Measurements from ENCODE around the gene AHCYL2. TPM values are rescaled to one million over a fixed set of nuclear protein-coding genes. Genes with fewer than 3 reads are reported as not detected.
"Not testable (repeated sequence)": the region's sequence is repeated elsewhere in the genome, so short reads cannot be mapped to it uniquely, and the experiment has no call there.

The AHCYL2 gene
- total RNA-seq, 4 donors from 2014 or later, result 33.5 to 61.2 (median 41.7) TPM

DNA sequence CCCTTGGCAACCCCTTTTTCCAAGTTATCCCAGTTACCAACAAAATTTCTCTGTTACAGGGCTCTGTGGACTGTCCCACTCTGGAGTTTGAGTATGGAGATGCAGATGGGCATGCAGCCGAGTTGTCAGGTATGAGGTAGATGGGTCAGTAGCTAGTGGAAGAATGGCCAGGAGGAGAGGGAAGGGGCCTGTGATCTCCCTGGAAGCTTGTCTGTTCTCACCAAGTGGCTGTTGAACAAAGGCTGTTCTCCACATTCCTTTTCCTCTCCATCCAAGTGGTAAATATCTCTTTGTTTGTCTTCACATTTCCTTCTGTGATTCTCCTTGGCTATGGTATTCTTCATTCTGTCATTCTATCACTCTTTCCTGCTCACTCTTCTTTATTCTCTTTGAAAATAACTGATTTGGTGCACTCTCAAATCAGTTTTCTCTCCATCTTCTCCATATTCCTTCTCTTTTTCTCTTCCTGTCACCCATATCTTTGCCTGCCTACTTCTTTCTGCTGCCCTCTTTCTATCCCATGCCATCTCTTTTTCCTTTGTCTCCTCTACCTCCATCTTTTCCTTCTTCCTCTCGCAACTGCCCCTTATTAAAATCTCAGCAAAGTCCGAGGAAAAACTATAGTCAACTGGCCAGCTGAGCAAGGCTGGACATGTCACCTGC is 215.3 kb downstream of the AHCYL2 start:
- H3K4me3 ChIP-seq, result no peak overlapping the region

DNA sequence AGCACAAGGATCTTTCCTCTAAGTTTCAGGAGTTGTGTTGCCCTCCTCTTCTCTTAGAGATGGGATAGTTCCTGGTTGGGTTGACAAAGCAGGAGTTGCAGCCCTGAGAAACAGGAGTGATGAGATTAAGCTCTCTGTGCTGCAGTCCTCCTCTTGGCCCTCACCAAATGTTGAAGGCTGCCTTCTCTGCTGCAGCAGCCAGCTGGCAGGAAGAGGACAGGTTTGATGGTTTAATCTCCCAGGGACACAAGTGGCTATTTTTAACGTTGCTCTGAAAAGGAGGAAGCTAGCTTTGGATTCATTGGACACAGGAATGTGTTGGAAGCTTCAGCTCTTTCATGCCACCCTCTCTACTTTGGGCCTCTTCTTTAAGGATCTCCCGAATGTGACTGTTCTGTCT is 218.8 kb downstream of the AHCYL2 start:
- TF ChIP-seq POLR2AphosphoS5 (IDR thresholded peaks at IDR 0.05), result no peak
- no peak for TF ChIP-seq EP300 (IDR thresholded peaks at IDR 0.05)
- TF ChIP-seq, protein P1, sequence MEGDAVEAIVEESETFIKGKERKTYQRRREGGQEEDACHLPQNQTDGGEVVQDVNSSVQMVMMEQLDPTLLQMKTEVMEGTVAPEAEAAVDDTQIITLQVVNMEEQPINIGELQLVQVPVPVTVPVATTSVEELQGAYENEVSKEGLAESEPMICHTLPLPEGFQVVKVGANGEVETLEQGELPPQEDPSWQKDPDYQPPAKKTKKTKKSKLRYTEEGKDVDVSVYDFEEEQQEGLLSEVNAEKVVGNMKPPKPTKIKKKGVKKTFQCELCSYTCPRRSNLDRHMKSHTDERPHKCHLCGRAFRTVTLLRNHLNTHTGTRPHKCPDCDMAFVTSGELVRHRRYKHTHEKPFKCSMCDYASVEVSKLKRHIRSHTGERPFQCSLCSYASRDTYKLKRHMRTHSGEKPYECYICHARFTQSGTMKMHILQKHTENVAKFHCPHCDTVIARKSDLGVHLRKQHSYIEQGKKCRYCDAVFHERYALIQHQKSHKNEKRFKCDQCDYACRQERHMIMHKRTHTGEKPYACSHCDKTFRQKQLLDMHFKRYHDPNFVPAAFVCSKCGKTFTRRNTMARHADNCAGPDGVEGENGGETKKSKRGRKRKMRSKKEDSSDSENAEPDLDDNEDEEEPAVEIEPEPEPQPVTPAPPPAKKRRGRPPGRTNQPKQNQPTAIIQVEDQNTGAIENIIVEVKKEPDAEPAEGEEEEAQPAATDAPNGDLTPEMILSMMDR (IDR thresholded peaks at IDR 0.05), result no peak
- no peak for TF ChIP-seq POLR2A (IDR thresholded peaks at IDR 0.05)
- WGBS, result 29% methylated on average over 2 of the region's 2 CpGs
- H3K4me3 ChIP-seq, result no peak overlapping the region
- H3K9me3 ChIP-seq, result no peaks in the 10 kb centered on the region
- no peaks in the 10 kb centered on the region for H3K4me1 ChIP-seq
- no peak overlapping the region for H3K27ac ChIP-seq
- no peaks in the 10 kb centered on the region for H3K27me3 ChIP-seq
- no peaks in the 10 kb centered on the region for H3K36me3 ChIP-seq
- no peak for DNase-seq (ENCODE audit: low spot score in 2 of 2)

More for the DNA sequence above, 215.3 kb downstream of the AHCYL2 start:
- 95% methylated on average over 3 of the region's 3 CpGs for WGBS
- Histone ChIP-seq H3K27me3 (peaks cover 9% of the 10 kb centered on the region), H3K36me3 (no peaks in the 10 kb centered on the region), H3K27ac (no peak overlapping the region), H3K4me1 (peaks cover 3% of the 10 kb centered on the region), H3K9me3 (no peaks in the 10 kb centered on the region)
- TF ChIP-seq, protein P1 (IDR thresholded peaks at IDR 0.05), result no peak
- TF ChIP-seq POLR2AphosphoS5 (IDR thresholded peaks at IDR 0.05) (no peak), POLR2A (IDR thresholded peaks at IDR 0.05) (no peak), EP300 (IDR thresholded peaks at IDR 0.05) (no peak)
- DNase-seq (ENCODE audit: low spot score in 2 of 2), result no peak

DNA sequence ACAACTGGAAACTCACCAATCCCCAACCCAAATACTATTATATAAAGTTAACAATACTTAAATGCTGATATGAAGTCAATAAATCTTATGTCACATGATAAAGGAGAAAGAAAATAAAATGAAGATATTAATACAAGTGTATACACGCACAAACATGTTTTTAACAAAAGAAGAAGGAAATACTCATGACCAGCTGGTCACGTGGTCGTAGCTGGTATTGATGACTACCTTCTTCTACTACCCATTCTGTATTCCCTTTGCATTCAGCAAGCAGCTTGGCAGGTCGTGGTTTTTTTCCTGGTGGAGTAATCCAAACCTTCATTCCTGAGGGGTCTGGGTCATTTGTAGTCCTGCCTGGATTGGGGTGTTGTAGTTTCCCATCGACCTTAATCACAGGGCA is 219.9 kb downstream of the AHCYL2 start:
- WGBS, result 91% methylated on average over 5 of the region's 5 CpGs
- H3K4me3 ChIP-seq; H3K27me3 ChIP-seq; H3K36me3 ChIP-seq; DNase-seq (ENCODE audit: low spot score in 2 of 2); H3K9me3 ChIP-seq; H3K27ac ChIP-seq; H3K4me1 ChIP-seq: not testable (repeated sequence)

DNA sequence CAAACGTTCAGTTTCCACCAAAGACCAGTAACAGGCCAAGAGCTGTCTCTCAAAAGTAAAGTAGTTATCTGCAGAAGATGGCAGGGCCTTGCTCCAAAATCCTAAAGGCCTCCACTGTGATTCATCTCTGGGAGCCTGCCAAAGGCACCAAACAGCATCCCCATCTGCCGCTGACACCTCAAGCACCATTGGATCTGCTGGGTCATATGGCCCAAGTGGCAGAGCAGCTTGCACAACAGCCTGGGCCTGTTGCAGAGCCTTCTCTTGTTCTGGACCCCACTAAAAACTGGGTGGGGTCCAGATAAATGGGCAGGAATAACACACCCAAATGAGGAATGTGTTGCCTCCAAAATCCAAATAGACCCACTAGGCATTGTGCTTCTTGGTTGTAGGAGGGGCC is 222.1 kb downstream of the AHCYL2 start:
- WGBS, result 43% methylated on average over 2 of the region's 2 CpGs

DNA sequence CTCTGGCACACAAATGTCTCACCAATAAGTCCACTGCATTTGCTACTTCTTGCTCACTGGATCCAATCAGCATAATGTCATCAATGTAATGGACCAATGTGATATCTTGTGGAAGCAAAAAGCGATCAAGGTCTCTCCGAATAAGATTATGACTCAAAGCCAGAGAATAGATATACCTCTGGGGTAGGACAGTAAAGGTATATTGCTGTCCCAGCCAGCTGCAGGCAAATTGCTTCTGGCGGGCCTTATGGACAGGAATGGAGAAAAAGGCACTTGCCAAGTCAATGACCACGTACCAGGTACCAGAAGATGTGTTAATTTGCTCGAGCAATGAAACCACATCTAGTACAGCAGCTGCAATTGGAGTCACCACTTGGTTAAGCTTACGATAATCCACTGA is 222.6 kb downstream of the AHCYL2 start:
- DNase-seq (ENCODE audit: low spot score in 2 of 2); H3K36me3 ChIP-seq; H3K27ac ChIP-seq; H3K9me3 ChIP-seq; H3K4me1 ChIP-seq; H3K4me3 ChIP-seq; H3K27me3 ChIP-seq: not testable (repeated sequence)
- 95% methylated on average over 6 of the region's 6 CpGs for WGBS

More for the DNA sequence above, 222.1 kb downstream of the AHCYL2 start:
- not testable (repeated sequence) for H3K36me3 ChIP-seq; H3K27ac ChIP-seq; DNase-seq (ENCODE audit: low spot score in 2 of 2); H3K9me3 ChIP-seq; H3K27me3 ChIP-seq; H3K4me3 ChIP-seq; H3K4me1 ChIP-seq

DNA sequence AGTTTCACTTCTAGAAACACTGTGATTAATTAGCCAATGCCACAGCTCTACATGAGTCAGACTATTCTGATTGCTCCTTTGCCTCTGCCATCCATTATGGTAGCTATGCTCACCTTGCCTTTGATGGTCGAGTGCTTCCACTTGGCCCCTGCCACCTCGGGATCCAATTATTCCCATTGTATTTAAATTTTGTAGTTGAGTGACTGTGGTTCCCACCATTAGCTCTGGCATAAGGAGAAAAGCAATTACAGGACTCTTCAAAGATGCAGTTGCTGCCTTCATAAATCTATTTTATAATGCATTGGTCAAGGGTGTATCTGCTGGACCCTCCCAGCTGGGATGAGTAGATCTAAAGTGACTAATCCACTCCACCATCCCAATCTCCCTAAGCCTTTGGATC is 223.8 kb downstream of the AHCYL2 start:
- H3K4me1 ChIP-seq; H3K9me3 ChIP-seq; DNase-seq (ENCODE audit: low spot score in 2 of 2); H3K27ac ChIP-seq; H3K4me3 ChIP-seq; H3K36me3 ChIP-seq; H3K27me3 ChIP-seq: not testable (repeated sequence)
- WGBS, result 90% methylated on average over 2 of the region's 2 CpGs

DNA sequence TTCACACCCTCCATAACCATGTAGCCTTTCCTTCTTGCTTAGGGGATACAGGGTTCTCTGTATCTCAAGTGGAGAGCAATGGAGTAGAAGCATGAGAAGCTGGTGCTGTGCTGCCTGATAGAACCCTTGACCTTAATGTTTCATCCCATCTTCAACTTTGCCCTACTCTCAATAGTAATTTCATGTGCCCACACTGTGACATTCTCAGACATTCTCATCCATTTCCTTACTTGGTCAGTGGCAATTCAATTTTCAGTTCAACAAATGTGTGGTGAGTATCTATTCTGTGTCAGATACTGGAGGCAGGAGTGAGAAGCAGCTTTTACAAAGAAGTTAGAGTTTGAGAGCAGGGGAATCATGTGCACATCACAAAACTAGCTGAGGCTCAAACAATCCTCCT is 225.5 kb downstream of the AHCYL2 start:
- Histone ChIP-seq H3K9me3 (no peaks in the 10 kb centered on the region), H3K36me3 (no peaks in the 10 kb centered on the region), H3K27ac (no peak overlapping the region), H3K4me1 (no peaks in the 10 kb centered on the region), H3K4me3 (no peak overlapping the region), H3K27me3 (no peaks in the 10 kb centered on the region)
- DNase-seq (ENCODE audit: low spot score in 2 of 2), result no peak
- TF ChIP-seq EP300 (IDR thresholded peaks at IDR 0.05) (no peak), POLR2A (IDR thresholded peaks at IDR 0.05) (no peak), POLR2AphosphoS5 (IDR thresholded peaks at IDR 0.05) (no peak)
- TF ChIP-seq, protein P1 (IDR thresholded peaks at IDR 0.05), result no peak
